Kidney (tissue), 14 donors: ENCODE measurements around the gene PNMT. TPM values are rescaled to one million over a fixed set of nuclear protein-coding genes. Genes with fewer than 3 reads are reported as not detected.
A peak's percentile ranks its signal among the peaks of the same experiment; 100 is the strongest.

Experiments used
- DNase-seq, 5 donors: peaks; one replicate each; pipeline ENCODE4 v3.0.0-alpha.2; 2013 to 2020
- FAIRE-seq: peaks from 2 replicates; lab custom pipeline; 2012; peaks lifted over from hg19 to GRCh38; lab: Jason Lieb, UNC
- H3K27ac ChIP-seq, 2 donors: one replicate each; pipeline ENCODE4 v1.7.0; 2013; ENCODE audit warnings: low read depth in 2 of 2, low read length in 2 of 2, inconsistent platforms in 1 of 2
- H3K27me3 ChIP-seq: one replicate; pipeline ENCODE4 v1.7.1; 2013; ENCODE audit warnings: low read length, inconsistent platforms; ENCODE audit not compliant: control insufficient read depth, insufficient read depth
- H3K36me3 ChIP-seq, 3 donors: one replicate each; pipeline versions ENCODE4 v1.7.0 to v1.7.1; 2013; ENCODE audit warnings: low read length in 3 of 3, control low read depth in 1 of 3, inconsistent platforms in 1 of 3; ENCODE audit not compliant: insufficient read depth in 3 of 3, control insufficient read depth in 2 of 3
- H3K4me1 ChIP-seq, 3 donors: one replicate each; pipeline versions ENCODE4 v1.7.0 to v1.7.1; 2013; ENCODE audit warnings: low read length in 3 of 3, inconsistent platforms in 1 of 3, low read depth in 1 of 3; ENCODE audit not compliant: control insufficient read depth in 2 of 3, insufficient read depth in 2 of 3
- H3K4me3 ChIP-seq, 3 donors: one replicate each; pipeline versions ENCODE4 v1.7.0 to v1.8.1; 2013; ENCODE audit warnings: low read length in 3 of 3, control low read depth in 1 of 3, inconsistent platforms in 1 of 3
- H3K9ac ChIP-seq, 3 donors: one replicate each; pipeline versions ENCODE4 v1.7.0 to v1.7.1; 2013; ENCODE audit warnings: low read length in 3 of 3, control low read depth in 1 of 3, inconsistent platforms in 1 of 3
- H3K9me3 ChIP-seq, 3 donors: one replicate each; pipeline versions ENCODE4 v1.7.0 to v1.7.1; 2013; ENCODE audit warnings: low read length in 3 of 3, control low read depth in 1 of 3, inconsistent platforms in 1 of 3; ENCODE audit not compliant: control insufficient read depth in 2 of 3, insufficient read depth in 1 of 3
- intact Hi-C: fragments of 100-400 bp; cut with DNase I; formaldehyde crosslinking; loops from one replicate; pipeline ENCODE4 v1.11.1; 2022
- polyA plus RNA-seq: library from polyadenylated mRNA; stranded (reverse); fragments of 350-450 nt; fragmentation: Illumina TruSeq; extraction: RNeasy Lipid Tissue Mini Kit (QIAGEN cat#74804); gene quantifications from one replicate; pipeline ENCODE4 v1.2.3, GENCODE V29; 2014; ENCODE audit warnings: low read depth, low replicate concordance; ENCODE audit not compliant: insufficient read depth
- total RNA-seq: library from RNA; stranded (reverse); fragmentation: NEBNext Ultra II Directional; extraction: Animal tissue kit (Norgen Biotek cat#: 25700); gene quantifications from one replicate; pipeline ENCODE4 v1.2.1, GENCODE V29; 2021
- TF ChIP-seq, protein P1 (sequence below): IDR thresholded peaks from 3 replicates; pipeline ENCODE4 v1.5.1; 2012; ENCODE audit warnings: mild to moderate bottlenecking, moderate library complexity, borderline replicate concordance; ENCODE audit not compliant: insufficient read depth; ENCODE audit errors: extremely low read depth
- donor health status: control.
- donor health status: control.
- donor health status: control.
- donor health status: control.
- donor health status: control.
- donor health status: DM: yes; HTN: yes; CAD: no.
- donor health status: Normal renal cell carcinoma (clear cell type).

The PNMT gene
- total and polyA plus RNA-seq, 2 donors from 2014 or later: 2.0 to 8.2 TPM

DNA sequence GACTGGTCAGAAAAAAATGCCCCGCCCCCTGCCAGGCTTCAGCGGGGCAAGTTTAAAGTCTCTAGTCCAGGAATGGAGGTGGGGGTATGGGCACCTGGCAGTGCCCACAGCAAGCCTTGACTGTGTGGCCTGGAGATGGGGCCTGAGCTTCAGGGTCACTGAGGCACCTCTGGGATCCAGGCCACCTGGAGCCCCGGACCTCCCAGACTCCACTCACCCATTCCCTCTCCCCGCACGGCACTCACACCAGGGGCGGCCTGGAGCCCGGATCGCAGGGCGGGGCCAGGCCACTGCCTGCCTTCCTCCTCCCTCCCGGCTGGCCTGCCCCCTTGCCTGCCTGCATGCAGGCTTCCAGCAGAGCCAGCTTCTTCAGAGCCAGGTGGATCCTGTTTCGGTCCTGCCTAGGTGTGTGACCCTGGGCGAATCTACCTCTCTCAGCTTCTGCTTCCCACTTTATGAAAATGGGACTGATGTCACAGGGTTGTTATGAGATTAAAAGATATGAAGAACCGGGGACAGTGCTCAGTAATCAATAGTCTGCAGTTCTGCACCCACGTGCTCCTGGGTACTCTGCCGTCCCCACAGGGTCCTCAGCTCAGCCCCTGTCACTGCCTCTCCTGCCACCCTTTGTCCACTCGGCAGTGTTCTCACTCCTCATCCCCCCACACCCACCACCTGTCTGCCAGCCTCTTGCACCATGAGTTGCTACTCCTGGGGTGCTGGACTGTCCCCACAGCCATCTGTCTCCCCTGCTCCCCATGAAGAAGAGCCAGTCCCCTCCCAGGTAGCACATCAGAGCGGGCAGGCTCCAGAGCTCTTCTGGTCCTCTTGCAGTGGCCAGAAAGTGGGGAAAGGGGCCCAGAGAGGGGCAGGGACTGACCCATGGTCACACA, 4.3 kb upstream of the PNMT start:
- peak overlapping the region; percentile 43 to 65 for H3K27ac ChIP-seq
- peaks cover 0 to 37% (median 19%) of the 10 kb centered on the region in 3 donors for H3K4me1 ChIP-seq
- intact Hi-C loops: no loop called here
- peaks cover 0 to 18% (median 6%) of the 10 kb centered on the region in 3 donors for H3K36me3 ChIP-seq
- DNase-seq (peak in 1 of 5 donors; percentile 80), FAIRE-seq (no peak)
- no peaks in the 10 kb centered on the region for H3K27me3 ChIP-seq
- H3K9ac ChIP-seq: peak overlapping the region in 1 of 3 donors; percentile 36
- TF ChIP-seq, protein P1, sequence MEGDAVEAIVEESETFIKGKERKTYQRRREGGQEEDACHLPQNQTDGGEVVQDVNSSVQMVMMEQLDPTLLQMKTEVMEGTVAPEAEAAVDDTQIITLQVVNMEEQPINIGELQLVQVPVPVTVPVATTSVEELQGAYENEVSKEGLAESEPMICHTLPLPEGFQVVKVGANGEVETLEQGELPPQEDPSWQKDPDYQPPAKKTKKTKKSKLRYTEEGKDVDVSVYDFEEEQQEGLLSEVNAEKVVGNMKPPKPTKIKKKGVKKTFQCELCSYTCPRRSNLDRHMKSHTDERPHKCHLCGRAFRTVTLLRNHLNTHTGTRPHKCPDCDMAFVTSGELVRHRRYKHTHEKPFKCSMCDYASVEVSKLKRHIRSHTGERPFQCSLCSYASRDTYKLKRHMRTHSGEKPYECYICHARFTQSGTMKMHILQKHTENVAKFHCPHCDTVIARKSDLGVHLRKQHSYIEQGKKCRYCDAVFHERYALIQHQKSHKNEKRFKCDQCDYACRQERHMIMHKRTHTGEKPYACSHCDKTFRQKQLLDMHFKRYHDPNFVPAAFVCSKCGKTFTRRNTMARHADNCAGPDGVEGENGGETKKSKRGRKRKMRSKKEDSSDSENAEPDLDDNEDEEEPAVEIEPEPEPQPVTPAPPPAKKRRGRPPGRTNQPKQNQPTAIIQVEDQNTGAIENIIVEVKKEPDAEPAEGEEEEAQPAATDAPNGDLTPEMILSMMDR: no peak
- H3K4me3 ChIP-seq: no peak overlapping the region
- no peaks in the 10 kb centered on the region for H3K9me3 ChIP-seq

DNA sequence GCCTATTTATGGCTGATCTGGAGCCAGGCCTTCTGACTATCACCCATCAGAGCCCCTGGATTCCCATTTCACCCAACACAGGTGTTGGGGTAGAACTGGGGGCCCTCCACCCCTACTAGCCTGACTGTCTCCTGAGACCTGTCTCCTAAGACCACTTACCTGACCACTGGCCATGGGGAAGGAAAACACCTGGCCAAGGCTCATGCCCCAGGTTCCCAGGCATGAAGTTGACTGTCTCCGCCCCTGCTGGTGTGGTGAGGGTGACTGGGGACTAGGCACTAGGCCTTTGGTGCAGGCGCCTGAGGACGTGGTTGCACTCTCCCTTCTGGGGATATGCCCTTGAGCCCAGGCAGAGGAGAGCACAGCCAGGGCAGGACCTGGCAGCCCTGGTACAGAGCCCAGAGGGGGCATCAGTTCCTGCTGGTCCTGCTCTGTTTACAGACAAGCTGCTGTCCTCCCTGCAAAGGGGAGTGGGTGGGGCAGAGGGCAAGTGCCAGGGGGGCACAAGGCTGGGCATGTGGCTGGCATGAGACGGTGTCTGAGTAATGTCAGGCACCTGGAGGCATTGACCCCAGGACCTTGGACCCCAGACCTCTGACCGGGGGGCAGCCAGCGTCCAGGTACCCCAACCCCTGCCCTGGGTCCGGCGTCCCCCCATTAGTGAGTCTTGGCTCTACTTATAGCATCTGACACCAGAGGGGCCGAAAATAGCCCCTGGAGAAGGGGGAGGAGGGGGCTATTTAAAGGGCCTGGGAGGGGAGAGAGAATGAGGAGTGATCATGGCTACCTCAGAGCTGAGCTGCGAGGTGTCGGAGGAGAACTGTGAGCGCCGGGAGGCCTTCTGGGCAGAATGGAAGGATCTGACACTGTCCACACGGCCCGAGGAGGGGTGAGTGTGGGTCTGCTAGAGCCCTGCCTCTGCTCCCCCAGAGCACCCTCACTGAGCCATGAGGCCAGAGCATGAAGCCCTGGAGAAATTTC, 3.4 kb upstream of the PNMT start, which contains the start of gene TCAP:
TSS of gene TCAP (plus strand) at position 769 of the 981 bp plus-strand sequence. CDS start at position 780, 11 bp downstream.
- FAIRE-seq: no peak
- no peaks in the 10 kb centered on the region for H3K9me3 ChIP-seq
- H3K27me3 ChIP-seq: no peaks in the 10 kb centered on the region
- peaks cover 0 to 35% (median 19%) of the 10 kb centered on the region in 3 donors for H3K4me1 ChIP-seq
- H3K36me3 ChIP-seq: peaks cover 0 to 16% (median 6%) of the 10 kb centered on the region in 3 donors
- intact Hi-C loops: no loop called here
- H3K27ac ChIP-seq: peak within 1 kb of the TSS in 1 of 2 donors; percentile 43
- H3K9ac ChIP-seq: peak within 1 kb of the TSS in 1 of 3 donors; percentile 36
- peak in 1 of 5 donors; percentile 77 for DNase-seq
- TF ChIP-seq, protein P1: no peak
- H3K4me3 ChIP-seq: no peak within 1 kb of the TSS

DNA sequence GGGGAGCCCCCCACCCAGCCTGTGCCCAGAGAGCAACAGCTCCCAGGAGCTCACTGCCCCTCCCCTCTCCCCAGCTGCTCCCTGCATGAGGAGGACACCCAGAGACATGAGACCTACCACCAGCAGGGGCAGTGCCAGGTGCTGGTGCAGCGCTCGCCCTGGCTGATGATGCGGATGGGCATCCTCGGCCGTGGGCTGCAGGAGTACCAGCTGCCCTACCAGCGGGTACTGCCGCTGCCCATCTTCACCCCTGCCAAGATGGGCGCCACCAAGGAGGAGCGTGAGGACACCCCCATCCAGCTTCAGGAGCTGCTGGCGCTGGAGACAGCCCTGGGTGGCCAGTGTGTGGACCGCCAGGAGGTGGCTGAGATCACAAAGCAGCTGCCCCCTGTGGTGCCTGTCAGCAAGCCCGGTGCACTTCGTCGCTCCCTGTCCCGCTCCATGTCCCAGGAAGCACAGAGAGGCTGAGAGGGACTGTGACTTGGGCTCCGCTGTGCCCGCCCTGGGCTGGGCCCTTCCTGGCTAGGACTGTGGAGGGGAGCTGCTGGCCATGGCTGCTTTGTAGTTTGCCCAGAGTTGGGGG, 2.5 kb upstream of the PNMT start:
- peaks cover 0 to 32% (median 19%) of the 10 kb centered on the region in 3 donors for H3K4me1 ChIP-seq
- peak in 1 of 5 donors; percentile 77 for DNase-seq
- no peaks in the 10 kb centered on the region for H3K27me3 ChIP-seq
- H3K4me3 ChIP-seq: no peak overlapping the region
- intact Hi-C loops: no loop called here
- FAIRE-seq: no peak
- H3K36me3 ChIP-seq: peaks cover 0 to 7% (median 6%) of the 10 kb centered on the region in 3 donors
- no peak overlapping the region for H3K27ac ChIP-seq
- no peak overlapping the region for H3K9ac ChIP-seq
- TF ChIP-seq, protein P1: no peak
- no peaks in the 10 kb centered on the region for H3K9me3 ChIP-seq
